PC-3 (cell line): ENCODE data around the gene SAMD8. TPM values are rescaled to one million over a fixed set of nuclear protein-coding genes. Genes with fewer than 3 reads are reported as not detected.

Experiments
- total RNA-seq: library from RNA; depleted of rRNA; stranded (reverse); fragments of >200 nt; gene quantifications from 2 replicates; pipeline ENCODE4 v1.2.3, GENCODE V29; 2014; rRNA removed

The SAMD8 gene
- total RNA-seq, 1 experiment from 2014 or later = 47.4 TPM

Other genes starting within 250 kb of the SAMD8 start
- gene VDAC2, start 99.1 kb downstream of the SAMD8 start, total RNA-seq = 463 and 542 TPM in 2 replicates
- gene COMTD1, start 124.3 kb downstream of the SAMD8 start, total RNA-seq = 183 and 214 TPM in 2 replicates